Endothelial cell of umbilical vein (primary cell): ENCODE results near the gene PCDHB12. TPM values are rescaled to one million over a fixed set of nuclear protein-coding genes. Genes with fewer than 3 reads are reported as not detected.

Source experiments
- BruUV-seq: library from RNA; stranded (reverse); fragments of 400-500 nt; replicated peaks from 2 replicates; lab custom pipeline; 2021; lab: Mats Ljungman, UMichigan
- CTCF ChIA-PET: fragments of 300-600, 350-600 bp; sonication (Branson Sonifier 250); formaldehyde crosslinking; loops from one replicate; lab custom pipeline; 2021; ENCODE audit warnings: antibody characterized with exemption, inconsistent platforms; lab: Charles Lee
- POLR2A ChIA-PET: fragments of 300-600, 350-600 bp; sonication (Branson Sonifier 250); formaldehyde crosslinking; loops from one replicate; lab custom pipeline; 2021; ENCODE audit warnings: antibody characterized with exemption, inconsistent platforms; lab: Charles Lee
- DNase-seq: peaks from one replicate; pipeline ENCODE4 v3.0.0-alpha.2; 2011; ENCODE audit warnings: low read depth, low spot score
- FAIRE-seq: peaks from 2 replicates; lab custom pipeline; 2011; peaks lifted over from hg19 to GRCh38; lab: Jason Lieb, UNC
- H2AFZ ChIP-seq: 2 replicates; pipeline ENCODE4 v1.6.0; 2012; ENCODE audit warnings: low read depth, low read length, control low read depth, inconsistent platforms
- H3K27ac ChIP-seq: 2 replicates; pipeline ENCODE4 v1.5.1; 2011; ENCODE audit warnings: low read depth, mild to moderate bottlenecking, control low read depth, low read length, moderate library complexity; ENCODE audit not compliant: insufficient read depth
- H3K27me3 ChIP-seq, 2 experiments: 2 replicates each; pipeline versions ENCODE4 v1.6.0 to v1.6.1; 2011; ENCODE audit warnings: low read length in 2 of 2, mixed read lengths in 1 of 2; ENCODE audit not compliant: control insufficient read depth in 2 of 2, insufficient read depth in 2 of 2
- H3K36me3 ChIP-seq, 2 experiments: 2 replicates in 1 of 2; 3 replicates in 1 of 2; pipeline ENCODE4 v1.5.1; 2011; ENCODE audit warnings: low read length in 2 of 2, mild to moderate bottlenecking in 1 of 2, moderate library complexity in 1 of 2; ENCODE audit not compliant: control insufficient read depth in 2 of 2, insufficient read depth in 2 of 2; ENCODE audit errors: extremely low read depth in 1 of 2
- H3K4me1 ChIP-seq: 3 replicates; pipeline ENCODE4 v1.5.1; 2011; ENCODE audit warnings: mild to moderate bottlenecking, low read length; ENCODE audit not compliant: control insufficient read depth, insufficient read depth; ENCODE audit errors: extremely low read depth
- H3K4me2 ChIP-seq: 2 replicates; pipeline ENCODE4 v1.6.1; 2011; ENCODE audit warnings: low read length, control low read depth, mixed read lengths; ENCODE audit not compliant: insufficient read depth
- H3K4me3 ChIP-seq, 3 experiments: fragments of 200-600 bp in 1 of 3; sonication (generic), shearing (Covaris generic) in 1 of 3; replicated peaks in 1 of 3; 2 replicates each; pipeline ENCODE4 v1.5.1; 2011 to 2016; ENCODE audit warnings: control low read depth in 3 of 3, low read length in 3 of 3, mild to moderate bottlenecking in 2 of 3, inconsistent platforms in 1 of 3, low read depth in 1 of 3, moderate library complexity in 1 of 3; ENCODE audit not compliant: insufficient read depth in 1 of 3
- H3K79me2 ChIP-seq: 2 replicates; pipeline ENCODE4 v1.6.0; 2012; ENCODE audit warnings: low read length, inconsistent platforms; ENCODE audit not compliant: control insufficient read depth, insufficient read depth
- H3K9ac ChIP-seq: replicated peaks from 2 replicates; pipeline ENCODE3; 2011; ENCODE audit warnings: low read length, control low read depth; ENCODE audit not compliant: insufficient read depth; ENCODE audit errors: extremely low read depth
- H3K9me1 ChIP-seq: replicated peaks from 3 replicates; pipeline ENCODE4 v1.6.0; 2011; ENCODE audit warnings: mild to moderate bottlenecking, low read length; ENCODE audit not compliant: control insufficient read depth, insufficient read depth; ENCODE audit errors: extremely low read depth
- H3K9me3 ChIP-seq: replicated peaks from 2 replicates; pipeline ENCODE4 v1.5.1; 2012; ENCODE audit warnings: low read length, inconsistent platforms; ENCODE audit not compliant: control insufficient read depth, insufficient read depth
- H4K20me1 ChIP-seq: replicated peaks from 2 replicates; pipeline ENCODE3; 2011; ENCODE audit warnings: mild to moderate bottlenecking, low read length; ENCODE audit not compliant: control insufficient read depth, insufficient read depth; ENCODE audit errors: extremely low read depth
- CTCF ChIP-seq, 2 donors: IDR thresholded peaks; 1 replicate in 1 of 2; 2 replicates in 1 of 2; pipeline ENCODE4 v1.5.1; 2011; ENCODE audit warnings: low read length in 2 of 2, mild to moderate bottlenecking in 2 of 2, moderate library complexity in 2 of 2, control low read depth in 1 of 2, inconsistent platforms in 1 of 2, low read depth in 1 of 2; ENCODE audit not compliant: insufficient read depth in 1 of 2; ENCODE audit errors: extremely low read depth in 1 of 2
- EZH2 ChIP-seq: IDR thresholded peaks from 2 replicates; pipeline ENCODE4 v1.6.1; 2012; ENCODE audit warnings: borderline replicate concordance, low read depth, mild to moderate bottlenecking, moderate library complexity, low read length, inconsistent platforms; ENCODE audit not compliant: severe bottlenecking
- FOS ChIP-seq: IDR thresholded peaks from 2 replicates; pipeline ENCODE4 v1.6.1; 2011; ENCODE audit warnings: mild to moderate bottlenecking, low read length, moderate library complexity, borderline replicate concordance; ENCODE audit not compliant: insufficient read depth
- GATA2 ChIP-seq: IDR thresholded peaks from 2 replicates; pipeline ENCODE4 v1.7.0; 2011; ENCODE audit warnings: low read depth, mild to moderate bottlenecking, moderate library complexity, mixed read lengths, low read length; ENCODE audit not compliant: insufficient read length, insufficient read depth
- JUN ChIP-seq: IDR thresholded peaks from 2 replicates; pipeline ENCODE4 v1.6.1; 2011; ENCODE audit warnings: borderline replicate concordance, low read depth; ENCODE audit not compliant: insufficient read length, insufficient read depth
- MAX ChIP-seq: IDR thresholded peaks from 2 replicates; pipeline ENCODE4 v1.6.1; 2011; ENCODE audit not compliant: insufficient read depth, insufficient read length
- MYC ChIP-seq: IDR thresholded peaks from one replicate; pipeline ENCODE4 v1.6.1; 2011; ENCODE audit warnings: mild to moderate bottlenecking, low read depth, low read length
- POLR2A ChIP-seq: IDR thresholded peaks from 2 replicates; pipeline ENCODE4 v1.6.1; 2012; ENCODE audit warnings: low read depth, mild to moderate bottlenecking, control low read depth, low read length
- POLR2AphosphoS5 ChIP-seq: IDR thresholded peaks from 2 replicates; pipeline ENCODE4 v1.6.1; 2012; ENCODE audit warnings: low read depth, mild to moderate bottlenecking, control low read depth, low read length, moderate library complexity; ENCODE audit not compliant: insufficient read depth
- dilution Hi-C: fragments of 300-500 bp; cut with MboI; formaldehyde crosslinking; loops from one replicate; pipeline ENCODE4 v1.15.0; 2019; ENCODE audit warnings: low sequenced_read_pairs; ENCODE audit not compliant: extremely low pct_ligation_motif_present
- intact Hi-C: fragments of 100-400 bp; cut with micrococcal nuclease; formaldehyde crosslinking; loops from one replicate; pipeline ENCODE4 v1.10.0; 2022
- polyA plus RNA-seq, 4 experiments: library from polyadenylated mRNA; depleted of rRNA in 3 of 4; stranded (reverse) in 3 of 4; unstranded in 1 of 4; fragments of >200 nt; gene quantifications; 2 replicates each; pipeline versions ENCODE4 v1.2.1 to v1.2.3, GENCODE V29; 2011 to 2012; ENCODE audit warnings: missing spikeins in 1 of 4
- total RNA-seq: library from RNA; stranded (reverse); gene quantifications from 2 replicates; pipeline ENCODE4 v1.2.3, GENCODE V29; 2021

PCDHB12 gene
- total and polyA plus RNA-seq, 2 donors (not counting 3 experiments of a cell fraction or from before 2014, with no cell fraction given): 0.20 to 0.36 TPM

GRCh38 chr5:141241496-141241895 lies 33.0 kb downstream of the PCDHB12 start:
- Histone ChIP-seq H3K4me2 (no peak overlapping the region), H3K9me1 (no peaks in the 10 kb centered on the region), H3K9ac (no peak overlapping the region), H4K20me1 (no peaks in the 10 kb centered on the region), H3K4me3 (no peak overlapping the region), H3K36me3 (no peaks in the 10 kb centered on the region), H3K79me2 (no peaks in the 10 kb centered on the region), H3K4me1 (no peaks in the 10 kb centered on the region), H3K27ac (no peak overlapping the region), H2AFZ (no peak overlapping the region), H3K27me3 (peaks cover 0 to 3% of the 10 kb centered on the region in 2 experiments), H3K9me3 (no peaks in the 10 kb centered on the region)
- no peak for FAIRE-seq
- CTCF ChIA-PET: no interaction called here
- POLR2A ChIA-PET: no interaction called here
- BruUV-seq: no TSS peak
- no peak for DNase-seq
- TF ChIP-seq EZH2: no peak
- no peak for TF ChIP-seq GATA2
- no peak for TF ChIP-seq MYC
- no peak for TF ChIP-seq MAX
- TF ChIP-seq JUN: no peak
- TF ChIP-seq FOS: no peak
- no peak for TF ChIP-seq POLR2A
- TF ChIP-seq POLR2AphosphoS5: no peak
- TF ChIP-seq CTCF (IDR thresholded peaks at IDR 0.05; ENCODE audit: extremely low read depth in 1 of 2, insufficient read depth in 1 of 2, low read depth in 1 of 2, low read length in 2 of 2): no peak
- intact Hi-C loops (no loop called here), dilution Hi-C loops (no loop called here)
